GM12874 (cell line): ENCODE data around the gene DNAJC7.

ENCODE experiments used
- TF ChIP-seq, protein P1 (sequence below): IDR thresholded peaks from 2 replicates; pipeline ENCODE4 v1.5.1; 2011; ENCODE audit warnings: low read depth, mild to moderate bottlenecking, control low read depth, low read length, moderate library complexity; ENCODE audit not compliant: insufficient read depth

The DNAJC7 gene

DNA sequence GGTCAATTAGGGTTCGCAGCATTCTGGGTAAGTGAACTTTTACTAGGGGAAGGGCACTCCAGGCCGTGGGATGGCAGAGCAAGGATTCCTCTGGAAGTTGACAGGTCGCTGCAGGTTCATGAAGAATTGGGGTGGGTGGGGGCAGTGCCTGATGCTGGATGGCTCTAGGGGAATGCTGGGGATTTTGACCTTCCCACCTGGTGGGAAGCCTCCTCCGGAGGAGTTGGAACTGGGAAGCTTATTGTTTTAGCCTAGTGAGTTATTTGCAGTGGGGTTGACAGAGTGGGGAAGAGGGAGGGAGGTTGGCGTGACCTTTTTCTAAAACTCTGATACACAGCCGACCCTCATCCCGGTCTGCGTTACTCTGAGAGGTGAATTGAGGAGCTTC, 33.8 kb upstream of the DNAJC7 start:
- TF ChIP-seq, protein P1, sequence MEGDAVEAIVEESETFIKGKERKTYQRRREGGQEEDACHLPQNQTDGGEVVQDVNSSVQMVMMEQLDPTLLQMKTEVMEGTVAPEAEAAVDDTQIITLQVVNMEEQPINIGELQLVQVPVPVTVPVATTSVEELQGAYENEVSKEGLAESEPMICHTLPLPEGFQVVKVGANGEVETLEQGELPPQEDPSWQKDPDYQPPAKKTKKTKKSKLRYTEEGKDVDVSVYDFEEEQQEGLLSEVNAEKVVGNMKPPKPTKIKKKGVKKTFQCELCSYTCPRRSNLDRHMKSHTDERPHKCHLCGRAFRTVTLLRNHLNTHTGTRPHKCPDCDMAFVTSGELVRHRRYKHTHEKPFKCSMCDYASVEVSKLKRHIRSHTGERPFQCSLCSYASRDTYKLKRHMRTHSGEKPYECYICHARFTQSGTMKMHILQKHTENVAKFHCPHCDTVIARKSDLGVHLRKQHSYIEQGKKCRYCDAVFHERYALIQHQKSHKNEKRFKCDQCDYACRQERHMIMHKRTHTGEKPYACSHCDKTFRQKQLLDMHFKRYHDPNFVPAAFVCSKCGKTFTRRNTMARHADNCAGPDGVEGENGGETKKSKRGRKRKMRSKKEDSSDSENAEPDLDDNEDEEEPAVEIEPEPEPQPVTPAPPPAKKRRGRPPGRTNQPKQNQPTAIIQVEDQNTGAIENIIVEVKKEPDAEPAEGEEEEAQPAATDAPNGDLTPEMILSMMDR: no peak

DNA sequence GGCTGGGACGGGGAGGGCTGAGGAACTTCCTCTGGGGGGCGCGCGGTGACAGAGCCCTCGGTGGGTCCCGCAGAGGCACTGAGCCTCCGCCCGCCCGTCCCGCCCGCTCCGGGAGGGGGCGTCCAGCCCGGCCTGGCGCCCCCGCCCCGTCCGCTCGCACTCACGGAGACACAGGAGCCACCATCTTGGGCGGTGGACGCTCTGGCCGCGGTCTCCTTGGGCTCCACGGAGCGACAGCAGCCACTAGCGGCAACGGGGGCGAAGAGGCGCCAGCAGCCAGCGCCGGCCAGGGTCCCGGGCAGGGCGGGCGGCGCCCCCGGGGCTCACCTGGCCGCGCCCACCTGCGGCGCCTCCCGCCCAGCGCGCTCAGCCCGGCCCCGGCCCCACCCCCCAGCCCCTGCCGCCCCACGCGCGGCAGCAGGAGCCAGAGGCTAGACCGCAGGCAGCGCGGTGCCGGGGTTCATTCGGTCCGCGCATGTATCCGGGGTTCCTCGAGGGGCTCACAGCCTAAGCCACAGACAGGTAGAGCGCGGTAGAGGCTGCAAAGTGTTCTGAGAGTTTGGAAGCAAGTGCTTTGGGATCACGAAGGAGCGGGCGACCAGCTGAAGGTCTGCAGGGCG, 33.3 kb upstream of the DNAJC7 start, which contains the start of gene C17orf113:
Gene C17orf113 (minus strand): TSS at position 209 of the 620 bp plus-strand sequence. CDS start 7,225 bp downstream, outside the sequence.
- TF ChIP-seq, protein P1: peak; percentile 57

DNA sequence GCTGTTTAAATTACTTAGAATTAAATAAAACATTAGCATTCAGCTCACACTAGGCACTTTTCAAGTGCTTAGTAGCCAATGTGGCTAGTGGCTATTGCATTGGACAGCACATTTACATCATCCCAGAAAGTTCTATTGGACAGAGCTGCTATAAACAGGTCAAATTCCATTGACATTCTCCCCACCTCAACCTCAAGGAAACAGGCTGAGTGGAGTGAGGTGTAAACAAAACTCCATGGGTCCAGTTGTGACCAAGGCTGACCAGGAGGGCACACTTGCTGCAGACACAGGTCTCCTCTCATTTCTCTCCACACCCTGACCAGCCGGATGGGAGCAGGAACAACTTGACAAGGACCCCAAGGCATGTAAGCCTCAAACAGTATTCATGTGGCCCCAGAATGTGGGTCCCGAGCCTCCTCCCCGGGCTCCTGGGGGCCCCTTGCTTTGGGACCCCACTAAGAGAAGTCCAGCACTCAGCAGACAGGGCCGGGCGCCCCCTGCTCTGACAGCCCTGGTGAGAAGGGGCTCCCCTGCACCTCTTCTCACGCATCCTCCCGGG, 32.7 kb upstream of the DNAJC7 start:
- TF ChIP-seq, protein P1: no peak

DNA sequence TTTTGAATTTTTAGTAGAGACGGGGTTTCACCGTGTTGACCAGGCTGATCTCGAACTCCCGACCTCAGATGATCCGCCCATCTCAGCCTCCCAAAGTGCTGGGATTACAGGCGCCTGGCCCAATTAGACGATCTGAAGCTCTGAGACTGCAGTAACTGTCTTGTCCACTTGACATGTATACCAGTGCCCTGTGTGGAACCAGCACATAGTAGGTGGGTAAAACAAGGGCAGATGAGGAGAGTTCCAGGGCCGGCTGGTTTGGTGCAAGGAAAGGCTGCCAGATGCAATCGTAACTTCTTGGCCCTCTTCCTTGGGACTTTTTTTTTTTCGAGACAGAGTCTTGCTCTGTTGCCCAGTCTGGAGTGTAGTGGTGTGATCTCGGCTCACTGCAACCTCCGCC, 30.1 kb upstream of the DNAJC7 start:
- TF ChIP-seq, protein P1: no peak

DNA sequence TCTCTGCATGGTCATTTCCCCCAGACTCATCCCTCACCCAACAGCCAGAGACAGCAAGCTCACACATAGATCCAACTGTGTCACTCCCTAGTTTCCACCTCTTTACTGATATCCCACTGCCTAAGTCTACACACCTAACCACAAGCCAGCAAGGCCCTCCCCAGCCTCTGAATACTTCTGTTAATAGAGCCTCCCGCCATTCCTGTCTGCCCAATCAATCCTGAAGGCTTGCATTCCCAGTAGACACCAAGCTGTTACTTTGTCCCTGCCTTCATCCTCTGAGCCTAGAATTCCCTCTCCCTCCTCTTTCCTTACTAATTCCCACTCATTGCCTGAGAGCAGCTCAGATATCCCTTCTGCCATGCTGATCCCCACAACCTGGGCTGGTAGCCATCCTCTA, 28.5 kb upstream of the DNAJC7 start:
- TF ChIP-seq, protein P1: no peak

DNA sequence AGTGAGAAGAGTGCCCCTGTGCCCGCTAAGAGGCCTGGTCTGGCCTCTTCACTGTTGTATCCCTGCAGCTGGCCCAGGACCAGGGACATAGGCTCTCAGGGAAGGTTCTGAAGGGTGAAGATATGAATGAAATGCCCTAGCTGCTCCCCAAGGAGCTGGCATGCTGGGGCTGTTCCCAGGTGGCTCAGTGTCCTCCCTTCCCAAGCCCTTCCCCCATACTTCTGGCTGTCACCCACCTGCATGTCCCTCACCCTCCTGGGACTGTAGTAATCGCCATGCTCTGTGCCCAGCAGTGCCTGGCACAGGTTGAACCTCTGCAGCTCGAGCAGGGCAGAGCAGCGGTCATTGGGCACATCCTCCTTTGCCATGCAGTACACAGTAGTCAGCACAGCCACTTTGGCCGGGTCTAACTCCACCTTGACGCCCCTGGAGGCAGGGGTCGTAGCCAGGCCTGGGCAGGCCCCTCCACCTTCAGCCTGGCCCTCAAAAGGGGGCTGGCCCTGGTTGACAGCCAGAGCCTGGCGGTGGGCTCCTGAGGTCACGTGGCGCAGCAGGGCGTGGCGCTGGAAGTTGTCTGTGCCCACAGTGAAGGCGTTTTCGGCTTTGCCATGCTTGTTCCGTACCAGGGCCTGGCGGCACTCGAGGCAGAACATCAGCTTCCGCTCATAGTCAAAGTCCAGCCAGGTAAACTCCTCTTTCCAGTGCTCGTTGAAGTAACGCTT, 25.5 kb upstream of the DNAJC7 start:
- TF ChIP-seq, protein P1: no peak

DNA sequence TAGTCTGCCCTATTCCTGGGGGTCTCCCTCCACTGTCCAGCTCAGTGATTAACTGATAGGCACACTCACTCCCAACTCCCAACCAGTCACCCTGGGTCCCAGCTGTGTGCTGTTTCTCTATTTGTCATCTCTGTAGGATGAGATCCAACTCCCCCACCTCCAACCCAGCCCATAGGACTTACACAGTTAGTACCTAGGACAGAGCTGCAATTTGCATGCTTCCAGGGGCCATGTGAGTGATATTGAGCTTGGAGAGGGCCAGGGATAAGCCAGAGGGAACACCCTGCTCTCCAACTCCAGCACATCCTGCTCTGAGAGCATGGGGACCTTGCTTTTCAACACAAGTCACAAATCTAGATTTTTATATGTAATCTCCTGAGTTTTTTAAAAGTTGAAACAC, 24.4 kb upstream of the DNAJC7 start:
- TF ChIP-seq, protein P1: no peak
